GM12801 (cell line): Measurements from ENCODE around the gene AUTS2.

ENCODE experiments used
- CTCF ChIP-seq: IDR thresholded peaks from one replicate; pipeline ENCODE4 v1.5.1; 2011; ENCODE audit warnings: control low read depth; ENCODE audit not compliant: insufficient read length; ENCODE audit errors: extremely low read depth

Gene AUTS2

GRCh38 chr7:70678621-70679251 lies 1080.5 kb downstream of the AUTS2 start:
- no peak for TF ChIP-seq CTCF

GRCh38 chr7:70679661-70680060 lies 1081.4 kb downstream of the AUTS2 start:
- TF ChIP-seq CTCF = no peak

GRCh38 chr7:70680306-70680705 lies 1082.0 kb downstream of the AUTS2 start:
- TF ChIP-seq CTCF = no peak

- no peak for TF ChIP-seq CTCF
These were observed 1082.6 kb downstream of the AUTS2 start for GRCh38 chr7:70680743-70681468.

GRCh38 chr7:70681469-70682350 lies 1083.4 kb downstream of the AUTS2 start:
- TF ChIP-seq CTCF = no peak

GRCh38 chr7:70684173-70684572 lies 1085.9 kb downstream of the AUTS2 start:
- TF ChIP-seq CTCF = no peak

- no peak for TF ChIP-seq CTCF
These were observed 1095.0 kb downstream of the AUTS2 start for GRCh38 chr7:70693321-70693685.
